Stimulated activated CD8-positive, alpha-beta memory T cell treated with anti-CD3 and anti-CD28 coated beads, Interleukin-15, amount 100 ng/mL, for 4 hours (primary cell): ENCODE measurements around the gene REEP3.
A peak's percentile ranks its signal among the peaks of the same experiment; 100 is the strongest.
"Not testable (repeated sequence)": the region's sequence is repeated elsewhere in the genome, so short reads cannot be mapped to it uniquely, and the experiment has no call there.

ENCODE experiments used
- DNase-seq, 2 donors: peaks; one replicate each; pipeline ENCODE4 v3.0.0-alpha.2; 2020; ENCODE audit warnings: low read depth in 2 of 2

The REEP3 gene

DNA sequence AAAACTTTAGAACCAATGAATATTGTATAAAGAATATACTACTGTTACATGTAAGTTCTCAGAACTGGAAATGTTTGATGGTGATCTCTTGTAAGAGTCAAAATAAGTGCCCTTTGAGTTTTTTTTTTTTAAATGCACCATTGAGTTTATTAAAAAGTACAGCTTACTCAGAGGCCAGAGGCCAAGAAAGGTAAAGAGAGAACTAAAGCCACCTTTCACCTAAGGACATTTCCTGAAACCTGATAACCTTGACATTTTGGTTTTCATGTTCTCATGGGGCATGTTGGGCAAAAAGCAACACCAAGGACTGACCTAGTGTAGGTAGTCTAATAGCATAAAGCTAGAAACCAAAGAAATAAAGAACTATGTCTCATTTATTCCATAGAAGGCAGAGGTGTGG, 27.7 kb downstream of the REEP3 start:
- no peak for DNase-seq

DNA sequence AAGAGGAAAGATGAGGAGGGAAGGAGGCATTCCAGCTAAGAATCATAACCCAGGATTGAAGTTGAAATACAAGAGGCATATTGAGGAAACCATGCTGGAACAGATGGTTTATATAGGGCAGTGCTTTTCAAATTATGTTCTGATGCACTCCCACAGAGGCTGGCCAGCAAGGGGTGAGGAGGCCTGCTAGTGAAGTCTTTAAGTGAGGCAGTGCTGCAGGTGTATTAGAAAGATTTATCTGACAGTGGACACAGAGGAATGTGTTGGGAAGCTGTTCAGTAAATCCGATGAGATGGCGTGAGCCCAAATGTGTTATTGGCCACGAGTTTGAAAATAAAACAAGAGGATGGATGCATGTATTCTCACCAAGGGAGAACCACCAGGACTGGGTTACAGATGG, 28.6 kb downstream of the REEP3 start:
- DNase-seq, result no peak

DNA sequence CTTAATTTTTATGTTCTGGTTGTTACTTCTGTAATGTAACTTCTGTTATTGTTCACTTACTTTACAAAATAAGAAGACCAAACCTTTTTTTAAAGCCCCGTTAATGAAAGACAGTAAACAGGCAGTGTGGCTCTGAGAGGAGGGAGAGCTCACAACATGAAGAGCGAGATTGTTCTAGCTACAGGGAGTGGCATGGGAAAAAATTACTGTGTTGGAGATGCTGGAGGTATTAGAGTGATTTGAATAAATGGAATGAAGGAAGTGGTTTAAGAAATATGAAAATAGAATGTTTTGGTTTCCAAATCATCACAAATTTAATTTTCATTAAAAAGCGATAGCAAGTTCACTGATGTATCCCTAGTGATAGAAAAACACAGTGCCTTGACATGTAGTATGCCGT, 31.8 kb downstream of the REEP3 start:
- no peak for DNase-seq

DNA sequence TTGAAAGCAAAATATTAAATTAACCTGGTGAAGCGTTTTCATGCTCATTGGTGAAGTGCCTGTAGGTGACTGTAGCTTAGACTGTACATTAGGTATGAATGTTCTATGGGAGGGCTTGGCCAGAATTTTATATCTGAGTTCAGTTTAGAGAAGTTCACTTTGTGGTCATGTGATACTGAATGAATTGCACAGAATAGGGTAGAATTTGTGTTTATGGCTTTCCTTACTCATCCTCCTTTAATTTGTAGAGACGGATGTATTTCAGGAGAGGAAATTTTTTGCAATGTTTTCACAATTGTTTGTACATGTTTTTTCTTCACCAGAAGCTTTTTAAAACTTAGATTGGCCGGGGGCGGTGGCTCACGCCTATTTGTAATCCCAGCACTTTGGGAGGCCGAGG, 32.3 kb downstream of the REEP3 start:
- no peak for DNase-seq

DNA sequence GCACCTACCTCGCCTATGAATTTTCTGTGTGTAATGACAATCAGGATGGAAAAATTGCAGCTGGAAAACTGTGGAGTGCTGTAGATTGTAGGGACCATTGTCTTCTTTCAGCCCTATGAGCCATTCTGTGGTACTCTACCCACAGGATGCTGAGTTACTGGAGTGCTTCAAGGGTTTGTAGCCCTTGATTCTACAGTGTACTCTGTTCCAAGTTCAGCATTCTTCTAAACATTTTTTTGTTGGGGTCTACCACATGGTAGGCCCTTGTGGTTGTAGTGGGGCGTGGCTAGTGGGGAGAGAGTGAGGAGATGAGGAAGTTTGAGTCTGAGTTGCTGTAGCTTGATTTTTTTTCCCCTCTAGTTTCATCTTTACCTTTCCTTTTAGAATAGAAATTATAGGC, 33.5 kb downstream of the REEP3 start:
- peak; percentile 4 to 18 for DNase-seq

DNA sequence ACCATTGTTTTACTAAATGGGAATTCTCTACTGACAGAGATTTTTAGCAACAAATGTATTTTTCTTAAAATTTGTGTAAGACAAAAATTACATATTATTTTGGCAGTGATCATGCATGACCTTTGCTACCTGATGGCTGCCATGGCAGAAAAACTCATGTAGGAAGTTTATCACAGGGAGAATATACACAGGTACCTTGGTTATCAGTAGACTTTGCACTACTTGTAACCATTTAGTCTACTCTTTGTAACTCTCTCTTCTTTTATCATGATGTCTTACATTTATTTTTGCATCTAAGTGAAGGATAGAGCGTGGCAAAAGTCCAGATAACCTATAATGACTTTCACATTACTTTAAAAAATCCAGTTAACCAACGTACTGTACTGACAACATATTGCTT, 34.1 kb downstream of the REEP3 start:
- no peak for DNase-seq

DNA sequence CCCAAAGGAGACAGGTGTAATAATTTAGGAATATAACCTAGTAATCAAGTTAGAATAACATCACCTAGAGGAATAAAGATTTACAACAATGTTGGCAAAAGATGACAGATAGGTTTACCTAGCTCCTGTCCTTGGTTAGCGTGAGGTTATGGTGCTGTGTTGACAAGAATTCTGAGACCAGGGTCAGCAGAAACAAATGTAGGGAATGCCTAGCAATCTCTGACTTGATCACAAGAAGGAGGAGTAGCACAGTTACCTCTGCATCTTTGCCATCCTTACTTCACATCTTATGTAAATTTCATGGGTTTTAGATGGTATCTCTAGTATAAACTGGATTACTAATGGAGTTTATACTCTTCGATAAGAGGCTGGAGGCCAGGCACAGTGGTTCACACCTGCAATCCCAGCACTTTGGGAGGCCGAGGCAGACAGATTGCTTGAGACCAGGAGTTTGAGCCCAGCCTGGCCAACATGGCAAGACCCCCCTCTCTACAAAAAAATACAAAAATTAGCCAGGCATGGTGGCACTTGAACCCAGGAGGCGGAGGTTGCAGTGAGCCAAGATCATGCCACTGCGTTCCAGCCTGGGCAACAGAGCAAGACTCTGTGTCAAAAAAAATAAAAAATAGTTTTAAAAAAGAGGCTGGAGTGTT, 37.1 kb downstream of the REEP3 start:
- DNase-seq, result no peak

DNA sequence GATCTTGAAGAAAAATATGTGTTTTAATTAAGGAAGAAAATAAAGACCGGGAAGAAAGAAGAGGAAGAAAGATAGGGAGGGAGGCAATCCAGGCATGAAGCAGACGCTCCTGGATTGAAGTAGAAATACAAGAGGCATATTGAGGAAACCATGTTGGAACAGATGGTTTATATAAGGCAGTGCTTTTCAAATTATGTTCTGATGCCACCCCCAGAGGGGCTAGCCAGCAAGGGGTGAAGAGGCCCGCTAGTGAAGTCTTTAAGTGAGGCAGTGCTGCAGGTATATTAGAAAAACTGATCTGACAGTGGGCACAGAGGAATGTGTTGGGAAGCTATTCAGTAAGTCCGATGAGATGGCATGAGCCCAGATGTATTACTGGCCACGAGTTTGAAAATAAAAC, 40.1 kb downstream of the REEP3 start:
- no peak for DNase-seq

DNA sequence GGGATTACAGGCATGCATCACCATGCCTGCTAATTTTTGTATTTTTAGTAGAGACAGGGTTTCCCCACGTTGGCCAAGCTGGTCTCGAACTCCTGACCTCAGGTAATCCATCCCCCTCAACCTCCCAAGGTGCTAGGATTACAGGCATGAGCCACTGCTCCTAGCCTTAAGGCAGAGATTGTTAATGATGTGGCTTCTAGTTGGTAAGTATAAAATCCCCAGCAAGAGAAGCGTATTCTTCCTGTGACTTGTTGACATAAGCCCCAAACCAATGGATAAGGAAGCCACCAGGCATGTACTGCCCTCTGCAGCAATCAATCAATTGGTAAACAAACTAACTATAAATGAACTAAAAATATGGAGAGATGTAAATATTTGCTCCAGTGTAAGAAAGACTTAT, 41.2 kb downstream of the REEP3 start:
- DNase-seq, result no peak

DNA sequence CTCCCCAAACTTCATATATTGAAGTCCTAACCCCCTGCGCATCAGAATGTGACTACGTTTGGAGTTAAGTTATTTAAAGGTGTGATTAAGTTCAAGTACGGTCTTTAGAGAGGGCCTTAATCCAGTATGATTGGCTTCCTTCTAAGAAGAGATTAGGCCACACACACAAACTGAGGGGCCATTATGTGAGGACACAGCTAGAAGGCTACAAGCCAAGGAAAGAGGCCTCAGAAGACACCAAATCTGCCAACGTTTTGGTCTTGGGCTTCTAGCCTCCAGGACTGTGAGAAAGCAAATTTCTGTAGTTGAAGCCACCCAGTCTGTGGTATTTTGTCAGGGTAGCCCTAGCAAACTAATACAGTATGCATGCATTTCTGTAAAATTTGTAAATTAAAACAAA, 41.7 kb downstream of the REEP3 start:
- no peak for DNase-seq

DNA sequence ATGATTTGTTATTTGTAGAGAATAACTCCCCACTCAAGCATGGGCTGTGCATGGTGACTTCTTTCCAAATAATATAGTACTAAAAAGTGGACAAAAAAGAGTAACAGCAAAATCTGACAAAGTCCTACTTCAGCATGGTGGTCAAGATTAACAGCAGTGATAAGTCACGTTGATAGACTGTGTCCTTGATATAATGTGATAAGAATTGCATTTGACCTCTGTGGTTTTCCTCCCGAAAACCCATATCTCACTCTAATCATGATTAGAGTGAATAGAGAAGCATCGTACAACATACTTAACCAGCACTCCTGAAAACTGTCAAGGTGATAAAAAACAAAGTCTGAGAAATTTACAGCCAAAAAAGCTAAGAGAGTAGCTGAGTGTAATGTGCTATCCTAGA, 42.4 kb downstream of the REEP3 start:
- DNase-seq, result no peak

DNA sequence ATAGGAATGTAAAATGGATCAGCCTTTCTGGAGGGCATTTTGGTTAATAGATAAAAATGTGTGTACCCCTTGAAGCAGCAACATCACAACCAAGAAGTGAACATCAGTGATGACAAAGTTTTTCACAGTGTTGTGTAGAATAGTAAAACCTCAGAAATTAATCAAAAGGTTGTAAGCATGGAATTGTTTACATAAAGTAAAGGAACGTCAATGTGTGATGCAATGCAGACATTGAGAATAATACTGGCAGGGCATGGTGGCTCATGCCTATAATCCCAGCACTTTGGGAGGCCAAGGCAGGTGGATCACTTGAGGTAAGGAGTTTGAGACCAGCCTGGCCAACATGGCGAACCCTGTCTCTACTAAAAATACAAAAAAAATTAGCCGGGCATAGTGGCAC, 43.5 kb downstream of the REEP3 start:
- DNase-seq, result not testable (repeated sequence)

DNA sequence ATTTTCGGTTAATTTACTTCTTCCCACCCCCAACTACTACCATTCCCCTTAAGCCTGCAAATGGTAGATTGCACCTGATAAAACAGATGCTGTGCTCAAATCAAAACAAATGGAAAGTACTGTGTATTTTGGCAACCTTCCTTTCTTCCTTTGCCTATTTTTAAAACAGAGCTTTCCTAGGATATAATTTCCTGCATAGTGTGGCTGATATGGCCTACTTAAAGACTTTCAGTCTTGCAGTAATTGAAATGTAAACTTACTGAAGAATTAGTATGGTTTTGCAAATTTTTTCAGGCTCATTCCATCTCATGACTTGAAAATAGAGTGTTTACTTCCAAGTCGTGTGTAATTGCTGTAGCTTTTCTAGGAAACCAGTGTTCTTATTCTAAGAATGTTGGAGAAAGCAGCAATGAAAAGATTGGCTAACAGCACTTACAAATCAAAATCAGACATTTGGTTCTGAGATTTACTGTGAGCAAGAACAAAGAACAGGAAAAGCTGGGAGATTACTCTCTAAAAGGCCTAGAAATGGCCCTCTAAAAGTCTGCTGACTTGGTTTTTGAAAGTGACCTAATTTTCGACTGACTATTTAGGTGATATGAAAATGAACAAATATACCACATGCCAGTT, 52.0 kb downstream of the REEP3 start:
- no peak for DNase-seq

DNA sequence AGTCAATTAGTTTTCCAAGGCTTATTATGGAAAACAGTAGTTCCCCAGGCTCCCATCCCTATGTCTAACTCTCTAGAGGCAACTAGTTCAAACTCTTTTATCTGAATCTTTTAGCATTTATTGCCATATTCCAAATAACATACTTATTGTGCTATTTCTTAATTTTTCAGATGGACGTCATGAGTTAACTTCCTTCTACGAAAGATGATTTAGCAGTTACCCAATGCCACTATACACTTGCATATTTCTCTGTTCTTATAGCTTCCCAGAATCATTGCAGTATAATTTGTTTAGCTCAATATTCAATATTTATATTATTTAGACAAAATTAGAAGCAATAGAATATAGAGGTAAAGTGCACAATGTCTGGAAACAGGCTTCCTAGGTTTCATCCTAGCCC, 52.8 kb downstream of the REEP3 start:
- DNase-seq, result no peak

DNA sequence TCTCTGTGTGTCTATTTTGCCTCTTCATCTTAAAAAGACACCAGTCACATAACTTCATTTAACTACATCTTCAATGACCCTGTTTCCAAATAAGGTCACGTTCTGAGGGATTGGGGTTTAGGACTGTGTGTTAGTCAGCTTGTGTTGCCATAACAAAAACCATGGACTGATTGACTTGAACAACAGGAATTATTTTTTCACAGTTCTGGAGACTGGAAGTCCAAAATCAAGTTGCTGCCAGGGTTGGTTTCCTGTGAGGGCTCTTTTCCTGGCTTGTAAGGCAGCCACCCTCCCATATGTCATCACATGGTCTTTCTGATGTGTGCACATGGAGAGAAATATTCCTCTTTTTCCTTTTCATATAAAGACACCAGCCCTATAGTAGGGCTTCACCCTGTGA, 55.3 kb downstream of the REEP3 start:
- no peak for DNase-seq

DNA sequence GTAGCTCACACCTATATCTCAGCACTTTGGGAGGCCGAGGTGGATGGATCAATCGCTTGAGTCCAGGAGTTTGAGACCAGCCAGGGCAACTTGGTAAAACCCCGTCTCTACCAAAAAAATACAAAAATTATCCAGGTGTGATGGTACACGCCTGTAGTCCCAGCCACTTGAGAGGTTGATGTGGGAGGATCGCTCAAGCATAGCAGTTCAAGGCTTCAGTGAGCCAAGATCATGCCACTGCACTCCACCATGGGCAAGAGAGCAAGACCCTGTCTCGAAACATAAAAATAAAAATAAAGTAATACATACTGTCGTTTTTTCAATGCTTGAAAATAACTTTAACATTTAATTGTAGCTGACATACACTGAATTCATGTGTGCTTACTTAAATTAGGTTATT, 57.3 kb downstream of the REEP3 start:
- DNase-seq, result no peak

DNA sequence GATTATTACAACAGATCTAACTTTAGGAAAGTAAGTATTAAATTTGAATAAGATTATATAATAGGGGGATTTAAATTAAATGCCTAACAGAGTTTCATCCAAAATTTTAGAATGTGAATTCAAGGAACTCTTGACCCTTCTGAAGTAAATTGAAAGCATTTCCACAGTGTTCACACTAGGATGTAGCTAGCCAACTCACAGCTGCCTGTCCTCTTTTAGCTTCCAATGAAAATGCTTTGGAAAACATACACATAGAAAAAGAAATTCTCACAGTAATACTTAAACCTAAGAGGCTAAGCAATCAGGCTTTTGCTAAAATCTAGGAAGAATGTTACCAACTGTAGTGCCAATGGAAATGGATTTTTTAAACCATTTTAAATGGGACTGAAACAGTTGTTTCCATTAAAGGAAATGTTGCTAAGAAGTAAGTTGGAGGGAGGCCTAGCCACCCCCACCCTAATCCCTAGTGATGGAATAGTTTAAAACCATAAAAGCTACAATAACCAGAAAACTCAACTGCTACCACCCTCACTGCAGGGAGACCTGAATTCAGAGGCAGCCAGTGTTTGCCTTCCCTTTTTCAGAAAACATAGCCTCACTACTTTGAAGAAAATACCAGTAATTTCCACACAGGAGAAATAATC, 58.3 kb downstream of the REEP3 start:
- DNase-seq, result no peak

DNA sequence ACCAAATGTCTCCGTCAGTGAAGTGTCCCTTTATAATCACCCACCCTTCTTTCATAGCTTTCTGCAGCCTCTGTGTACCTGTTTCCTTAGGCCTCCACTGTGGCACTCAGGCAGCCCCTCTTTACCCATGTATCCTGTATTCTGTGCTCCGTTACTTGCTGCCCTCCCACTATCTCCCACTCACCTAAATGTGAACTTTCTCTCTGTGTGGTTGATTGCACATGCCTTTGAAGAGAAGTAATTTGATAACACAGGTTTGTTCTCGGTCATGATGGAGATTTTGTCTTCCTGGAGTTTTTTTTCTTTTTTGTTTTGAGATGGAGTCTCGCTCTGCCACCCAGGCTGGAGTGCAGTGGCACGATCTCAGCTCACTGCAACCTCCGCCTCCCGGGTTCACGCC, 61.5 kb downstream of the REEP3 start:
- DNase-seq, result no peak

DNA sequence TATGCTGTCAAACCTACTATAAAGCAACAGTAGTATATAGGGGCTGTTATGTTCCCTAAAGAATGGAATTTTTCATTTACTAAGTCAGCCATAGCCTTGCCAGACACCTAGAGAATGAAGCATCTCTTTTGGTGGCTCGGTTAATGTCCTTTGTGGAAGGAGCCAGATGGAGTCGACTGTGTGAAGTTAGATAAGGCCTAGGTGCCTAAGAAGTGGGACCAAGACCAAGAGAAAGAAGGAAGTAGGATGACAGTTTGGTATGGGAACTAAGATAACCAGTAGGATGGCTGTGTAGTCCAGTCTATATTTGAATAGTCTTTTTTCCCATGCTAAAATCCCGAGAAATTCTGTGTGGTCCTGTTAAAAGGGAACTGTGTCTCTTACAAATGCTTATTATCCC, 62.2 kb downstream of the REEP3 start:
- DNase-seq, result no peak

DNA sequence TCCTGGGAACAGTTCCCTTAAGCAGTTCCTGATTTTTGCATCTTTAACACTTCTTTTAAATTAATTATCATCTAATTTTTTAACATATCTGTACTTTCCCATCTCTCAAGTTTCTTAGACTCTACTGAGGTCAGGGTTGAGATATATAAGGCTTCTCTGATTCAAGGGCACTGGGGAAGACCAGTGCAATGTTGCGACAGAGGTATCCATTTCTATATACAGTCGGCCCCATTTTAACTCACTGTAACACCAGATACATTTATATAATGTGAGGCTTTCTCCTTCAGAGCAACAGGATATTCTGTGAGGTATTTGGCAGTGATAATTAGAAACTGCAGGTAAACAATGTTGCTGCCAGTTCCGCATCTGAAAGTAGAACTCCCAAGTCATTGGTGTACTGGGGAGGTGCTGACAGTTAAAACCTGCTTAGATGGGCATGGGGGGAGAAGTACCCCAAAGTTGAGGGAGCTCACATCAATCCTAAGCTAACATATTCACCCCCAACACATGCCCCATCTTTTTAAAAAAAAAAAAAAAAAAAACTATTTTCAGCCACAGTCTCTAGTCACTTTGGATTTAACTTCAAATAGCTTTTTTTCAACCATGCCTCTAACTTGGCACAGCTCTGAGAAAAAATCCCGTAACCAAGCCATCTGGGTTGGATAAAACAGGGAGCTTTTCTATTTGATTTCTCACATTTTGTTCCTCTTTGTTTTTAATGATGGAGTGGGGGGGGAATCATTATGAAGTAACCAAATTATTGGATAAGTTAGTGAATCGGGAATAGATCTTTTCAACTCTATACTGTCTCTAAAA, 62.9 kb downstream of the REEP3 start:
- no peak for DNase-seq

DNA sequence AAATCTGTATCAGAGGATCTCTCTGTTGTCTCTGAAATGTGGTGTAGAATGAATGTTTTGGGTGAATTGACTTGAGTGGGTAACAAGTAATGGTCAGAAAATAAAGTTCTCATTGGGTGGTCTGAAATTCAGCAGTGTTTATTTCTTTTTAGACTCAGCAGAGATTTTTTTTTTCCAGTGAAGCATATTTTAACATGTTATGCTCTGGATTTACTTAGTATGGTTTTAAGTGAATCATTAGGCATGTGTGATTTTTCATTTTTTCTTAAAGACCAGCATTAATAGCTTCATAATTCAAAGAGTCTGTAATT, 63.5 kb downstream of the REEP3 start:
- no peak for DNase-seq

DNA sequence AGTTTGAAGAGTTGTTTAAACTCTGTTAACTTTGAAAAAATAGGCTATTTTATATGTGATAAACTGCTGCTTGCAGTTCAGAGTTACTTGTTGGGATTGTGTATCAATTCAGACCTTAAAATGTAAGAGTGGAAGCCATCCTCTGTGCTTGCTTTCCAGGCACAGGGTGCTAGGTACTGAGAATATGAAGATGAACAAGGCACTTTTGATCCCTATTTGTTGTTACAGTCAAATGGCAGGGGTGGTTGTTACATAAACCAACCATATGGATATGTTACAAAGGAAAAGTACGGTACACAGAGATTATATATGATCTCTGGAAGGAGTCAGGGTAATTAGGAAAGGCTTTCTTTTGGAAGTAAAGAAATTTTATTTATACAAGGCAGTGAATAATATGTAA, 63.8 kb downstream of the REEP3 start:
- DNase-seq, result no peak

DNA sequence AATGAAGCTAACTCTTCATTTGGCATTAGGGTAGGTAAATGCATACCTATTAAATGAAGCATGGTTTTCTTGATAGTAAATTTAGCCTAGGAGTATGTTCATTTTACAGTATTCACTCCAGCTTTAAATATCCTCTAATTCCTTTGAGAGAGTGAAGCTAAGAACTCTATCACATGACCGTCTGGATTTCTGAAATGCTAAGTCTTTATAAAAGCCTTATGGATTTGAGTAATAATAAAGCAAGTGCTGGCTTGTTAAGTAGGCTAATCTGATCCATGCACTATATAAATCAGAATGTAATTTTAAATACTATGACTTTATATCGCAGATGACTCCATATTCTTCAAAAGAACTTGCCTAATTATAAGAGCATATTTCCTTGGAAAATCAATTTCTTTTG, 64.8 kb downstream of the REEP3 start:
- no peak for DNase-seq
